HepG2 (cell line): ENCODE data around the gene DHX57. TPM values are rescaled to one million over a fixed set of nuclear protein-coding genes. Genes with fewer than 3 reads are reported as not detected.

Source experiments
- ATAC-seq: fragments of 200-7000 bp; cut with Tn5 transposase; 3 replicates; pipeline ENCODE4 v1.9.1; 2020; ENCODE audit warnings: mild to moderate bottlenecking, moderate library complexity
- BruUV-seq: library from RNA; stranded (reverse); fragments of 400-500 nt; replicated peaks from 2 replicates; lab custom pipeline; 2021; lab: Mats Ljungman, UMichigan
- CTCF ChIA-PET: fragments of 300-600 bp; formaldehyde crosslinking; extraction: SDS; loops from one replicate; lab custom pipeline; 2021; ENCODE audit warnings: low total read pairs, inconsistent platforms, low intra/inter-chr PET ratio; lab: Yijun Ruan, JAX
- POLR2A ChIA-PET: fragments of 350-600 bp; sonication (Branson Sonifier 250); formaldehyde crosslinking; loops from one replicate; lab custom pipeline; 2020; ENCODE audit warnings: antibody characterized with exemption, inconsistent platforms; lab: Yijun Ruan, JAX
- DNase-seq: peaks from one replicate; pipeline ENCODE4 v3.0.0-alpha.2; 2015; ENCODE audit warnings: low spot score
- FAIRE-seq: peaks from 3 replicates; lab custom pipeline; 2011; peaks lifted over from hg19 to GRCh38; lab: Jason Lieb, UNC
- H2AFZ ChIP-seq: one replicate; pipeline ENCODE4 v1.6.1; 2011; ENCODE audit warnings: low read length, inconsistent platforms
- H3K27ac ChIP-seq: fragments of 300-600 bp; 3 replicates; pipeline ENCODE4 v1.8.0; 2011; ENCODE audit warnings: mixed run types, mild to moderate bottlenecking, mixed read lengths, low read length, inconsistent platforms; ENCODE audit not compliant: insufficient read depth; ENCODE audit errors: extremely low read length
- H3K27me3 ChIP-seq, 2 experiments: fragments of 200-600 bp in 1 of 2; 2 replicates in 1 of 2; 3 replicates in 1 of 2; pipeline versions ENCODE4 v1.6.0 to v1.8.0; 2011; ENCODE audit warnings: low read length in 2 of 2, mild to moderate bottlenecking in 2 of 2, moderate library complexity in 2 of 2, inconsistent platforms in 1 of 2; ENCODE audit not compliant: insufficient read depth in 2 of 2, control insufficient read depth in 1 of 2
- H3K36me3 ChIP-seq, 2 experiments: fragments of 200-600 bp in 1 of 2; replicated peaks in 1 of 2; 2 replicates in 1 of 2; 3 replicates in 1 of 2; pipeline versions ENCODE4 v1.5.1 to v1.8.0; 2011; ENCODE audit warnings: low read length in 2 of 2, inconsistent platforms in 1 of 2; ENCODE audit not compliant: insufficient read depth in 2 of 2, control insufficient read depth in 1 of 2
- H3K4me1 ChIP-seq: 2 replicates; pipeline ENCODE4 v1.5.1; 2012; ENCODE audit warnings: low read length, inconsistent platforms; ENCODE audit not compliant: insufficient read depth
- H3K4me2 ChIP-seq: 2 replicates; pipeline ENCODE4 v1.6.0; 2011; ENCODE audit warnings: low read depth, low read length, inconsistent platforms
- H3K4me3 ChIP-seq, 3 experiments: fragments of 200-600 bp in 1 of 3; sonication (generic), shearing (Covaris generic) in 1 of 3; replicated peaks in 1 of 3; 2 replicates each; pipeline ENCODE4 v1.5.1; 2011 to 2016; ENCODE audit warnings: low read length in 3 of 3, inconsistent platforms in 2 of 3, low read depth in 2 of 3, mild to moderate bottlenecking in 2 of 3, control low read depth in 1 of 3, mixed read lengths in 1 of 3; ENCODE audit not compliant: insufficient read depth in 1 of 3
- H3K79me2 ChIP-seq: one replicate; pipeline ENCODE4 v1.6.1; 2011; ENCODE audit warnings: low read length, inconsistent platforms; ENCODE audit not compliant: insufficient read depth
- H3K9ac ChIP-seq: 2 replicates; pipeline ENCODE4 v1.6.0; 2011; ENCODE audit warnings: mild to moderate bottlenecking, low read depth, low read length, inconsistent platforms; ENCODE audit not compliant: insufficient read depth
- H3K9me3 ChIP-seq: 2 replicates; pipeline ENCODE4 v1.5.1; 2012; ENCODE audit warnings: mild to moderate bottlenecking, low read length
- H4K20me1 ChIP-seq: 2 replicates; pipeline ENCODE4 v1.6.0; 2011; ENCODE audit warnings: inconsistent platforms, mild to moderate bottlenecking, low read length, moderate library complexity; ENCODE audit not compliant: insufficient read depth
- FOXC1 ChIP-seq: sonication (generic); formaldehyde crosslinking; IDR thresholded peaks from 2 replicates; pipeline ENCODE4 v1.8.0; 2022; ENCODE audit warnings: mild to moderate bottlenecking, missing genetic modification reagents, borderline replicate concordance
- FOXP1 ChIP-seq, 2 experiments: fragments of 450-650 bp in 1 of 2; IDR thresholded peaks; 2 replicates each; pipeline ENCODE4 v1.6.1; 2017 to 2018; ENCODE audit warnings: antibody characterized with exemption in 1 of 2
- GATAD1 ChIP-seq: IDR thresholded peaks from 2 replicates; pipeline ENCODE4 v1.6.1; 2016; ENCODE audit warnings: missing genetic modification reagents, missing compliant biosample characterization
- PHF21A ChIP-seq: sonication (generic); formaldehyde crosslinking; IDR thresholded peaks from 2 replicates; pipeline ENCODE4 v1.5.0; 2020; ENCODE audit warnings: mild to moderate bottlenecking, missing genetic modification reagents
- SSRP1 ChIP-seq: IDR thresholded peaks from 2 replicates; pipeline ENCODE4 v1.6.1; 2016; ENCODE audit warnings: control low read depth
- YEATS2 ChIP-seq: sonication (generic); formaldehyde crosslinking; IDR thresholded peaks from 2 replicates; pipeline ENCODE4 v1.4.0; 2020; ENCODE audit warnings: missing genetic modification reagents, borderline replicate concordance
- ZMYM4 ChIP-seq: sonication (generic); formaldehyde crosslinking; IDR thresholded peaks from 2 replicates; pipeline ENCODE4 v1.8.1; 2023; ENCODE audit warnings: mild to moderate bottlenecking, missing genetic modification reagents
- ZNF546 ChIP-seq: sonication (generic); formaldehyde crosslinking; conservative IDR thresholded peaks from 2 replicates; pipeline ENCODE4 v1.8.1; 2023; ENCODE audit warnings: mild to moderate bottlenecking, missing genetic modification reagents
- ZNF567 ChIP-seq: sonication (generic); formaldehyde crosslinking; IDR thresholded peaks from 2 replicates; pipeline ENCODE4 v1.8.1; 2023; ENCODE audit warnings: mild to moderate bottlenecking, missing genetic modification reagents, borderline replicate concordance
- ZNF619 ChIP-seq: sonication (generic); formaldehyde crosslinking; IDR thresholded peaks from 2 replicates; pipeline ENCODE4 v1.4.0; 2020; ENCODE audit warnings: mild to moderate bottlenecking, missing genetic modification reagents
- ZNF749 ChIP-seq: sonication (generic); formaldehyde crosslinking; IDR thresholded peaks from 2 replicates; pipeline ENCODE4 v1.8.0; 2022; ENCODE audit warnings: mild to moderate bottlenecking, missing genetic modification reagents, moderate library complexity, borderline replicate concordance
- ZNF780A ChIP-seq: sonication (generic); formaldehyde crosslinking; IDR thresholded peaks from 2 replicates; pipeline ENCODE4 v1.8.0; 2022; ENCODE audit warnings: mild to moderate bottlenecking, missing genetic modification reagents, moderate library complexity
- WGBS: methylation state at CpG from one replicate; pipeline ENCODE4 v1.1.6; 2017; ENCODE audit warnings: low lambda C conversion rate; 5-methylcytosine and 5-hydroxymethylcytosine counted together
- in situ Hi-C: cut with HindIII; loops from 2 replicates; pipeline ENCODE4 v1.10.0; 2017; ENCODE audit warnings: low pct_unique_long_range_greater_than_20kb; ENCODE audit not compliant: extremely low pct_ligation_motif_present
- intact Hi-C: fragments of 100-400 bp; cut with micrococcal nuclease; formaldehyde crosslinking; loops from one replicate; pipeline ENCODE4 v1.10.0; 2022; ENCODE audit not compliant: unreplicated experiment
- polyA plus RNA-seq, 8 experiments: library from polyadenylated mRNA; depleted of rRNA in 3 of 8; stranded (reverse) in 7 of 8; unstranded in 1 of 8; fragments of >200 nt; fragmentation: Illumina TruSeq in 4 of 8; extraction: Trizol in 4 of 8; gene quantifications; 2 replicates each; pipeline versions ENCODE4 v1.2.1 to v1.2.3, GENCODE V29; 2011 to 2016; ENCODE audit warnings: low read depth in 4 of 8, missing spikeins in 1 of 8, mixed read lengths in 1 of 8; ENCODE audit not compliant: insufficient read depth in 1 of 8
- total RNA-seq, 5 experiments: library from RNA; depleted of rRNA; stranded (reverse); fragments of >200 nt; fragmentation: Illumina TruSeq; extraction: Trizol; gene quantifications; 2 replicates each; pipeline ENCODE4 v1.2.3, GENCODE V29; 2016; ENCODE audit warnings: low read depth in 1 of 5
- TF ChIP-seq, protein P1 (sequence below): sonication (generic); formaldehyde crosslinking; IDR thresholded peaks from 2 replicates; pipeline ENCODE4 v1.4.0; 2020; ENCODE audit warnings: missing genetic modification reagents
- TF ChIP-seq, protein P2 (sequence below): sonication (generic); formaldehyde crosslinking; IDR thresholded peaks from 2 replicates; pipeline ENCODE4 v1.4.0; 2020; ENCODE audit warnings: mild to moderate bottlenecking, missing genetic modification reagents
- TF ChIP-seq, protein P3 (sequence below): sonication (generic); formaldehyde crosslinking; IDR thresholded peaks from 2 replicates; pipeline ENCODE4 v1.5.0; 2020; ENCODE audit warnings: mild to moderate bottlenecking, missing genetic modification reagents
- TF ChIP-seq, protein P4 (sequence below), 2 experiments: fragments of 450-650 bp in 1 of 2; sonication (generic) in 1 of 2; formaldehyde crosslinking; IDR thresholded peaks; 2 replicates each; pipeline versions ENCODE4 v1.5.0 to v1.8.0; 2020 to 2022; ENCODE audit warnings: mild to moderate bottlenecking in 1 of 2, missing genetic modification reagents in 1 of 2

DHX57 gene
- total and polyA plus RNA-seq, 2 of the 13 experiments (the other 11 are each of a cell fraction or from before 2014, with no cell fraction given), result 9.2 to 24.2 TPM

DNA sequence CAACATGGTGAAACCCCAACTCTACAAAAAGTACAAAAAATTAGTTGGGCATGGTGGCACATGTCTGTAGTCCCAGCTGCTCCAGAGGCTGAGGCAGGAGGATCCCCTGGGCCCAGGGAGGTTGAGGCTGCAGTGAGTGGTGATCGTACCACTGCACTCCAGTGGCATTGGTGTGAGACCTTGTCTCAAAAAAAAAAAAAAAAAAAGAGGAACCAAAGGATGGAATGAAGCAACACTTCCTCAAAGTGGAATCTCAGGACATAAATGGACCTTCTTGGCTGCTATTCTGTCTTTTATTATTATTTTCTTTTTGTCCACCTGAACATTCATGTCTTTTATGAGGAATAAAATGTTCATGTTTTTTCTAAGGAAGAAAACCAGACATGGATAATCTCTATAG, 84.0 kb downstream of the DHX57 start:
- Histone ChIP-seq H4K20me1 (no peaks in the 10 kb centered on the region), H3K27me3 (no peaks in the 10 kb centered on the region), H3K9me3 (no peaks in the 10 kb centered on the region), H3K79me2 (no peaks in the 10 kb centered on the region), H3K4me3 (no peak overlapping the region), H3K4me2 (no peak overlapping the region), H3K9ac (no peak overlapping the region), H3K36me3 (no peaks in the 10 kb centered on the region), H3K27ac (no peak overlapping the region), H2AFZ (no peak overlapping the region), H3K4me1 (peaks cover 40% of the 10 kb centered on the region)
- 42% methylated on average over 1 of the region's 1 CpG for WGBS
- FAIRE-seq, result no peak
- no peak for TF ChIP-seq PHF21A (CRISPR knock-in tag)
- TF ChIP-seq ZNF780A, result no peak
- TF ChIP-seq, protein P1, sequence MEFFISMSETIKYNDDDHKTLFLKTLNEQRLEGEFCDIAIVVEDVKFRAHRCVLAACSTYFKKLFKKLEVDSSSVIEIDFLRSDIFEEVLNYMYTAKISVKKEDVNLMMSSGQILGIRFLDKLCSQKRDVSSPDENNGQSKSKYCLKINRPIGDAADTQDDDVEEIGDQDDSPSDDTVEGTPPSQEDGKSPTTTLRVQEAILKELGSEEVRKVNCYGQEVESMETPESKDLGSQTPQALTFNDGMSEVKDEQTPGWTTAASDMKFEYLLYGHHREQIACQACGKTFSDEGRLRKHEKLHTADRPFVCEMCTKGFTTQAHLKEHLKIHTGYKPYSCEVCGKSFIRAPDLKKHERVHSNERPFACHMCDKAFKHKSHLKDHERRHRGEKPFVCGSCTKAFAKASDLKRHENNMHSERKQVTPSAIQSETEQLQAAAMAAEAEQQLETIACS, result no peak
- TF ChIP-seq ZNF567 (CRISPR knock-in tag), result no peak
- TF ChIP-seq, protein P2, sequence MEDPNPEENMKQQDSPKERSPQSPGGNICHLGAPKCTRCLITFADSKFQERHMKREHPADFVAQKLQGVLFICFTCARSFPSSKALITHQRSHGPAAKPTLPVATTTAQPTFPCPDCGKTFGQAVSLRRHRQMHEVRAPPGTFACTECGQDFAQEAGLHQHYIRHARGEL (CRISPR knock-in tag), result no peak
- TF ChIP-seq ZNF749 (CRISPR knock-in tag), result no peak
- TF ChIP-seq, protein P3, sequence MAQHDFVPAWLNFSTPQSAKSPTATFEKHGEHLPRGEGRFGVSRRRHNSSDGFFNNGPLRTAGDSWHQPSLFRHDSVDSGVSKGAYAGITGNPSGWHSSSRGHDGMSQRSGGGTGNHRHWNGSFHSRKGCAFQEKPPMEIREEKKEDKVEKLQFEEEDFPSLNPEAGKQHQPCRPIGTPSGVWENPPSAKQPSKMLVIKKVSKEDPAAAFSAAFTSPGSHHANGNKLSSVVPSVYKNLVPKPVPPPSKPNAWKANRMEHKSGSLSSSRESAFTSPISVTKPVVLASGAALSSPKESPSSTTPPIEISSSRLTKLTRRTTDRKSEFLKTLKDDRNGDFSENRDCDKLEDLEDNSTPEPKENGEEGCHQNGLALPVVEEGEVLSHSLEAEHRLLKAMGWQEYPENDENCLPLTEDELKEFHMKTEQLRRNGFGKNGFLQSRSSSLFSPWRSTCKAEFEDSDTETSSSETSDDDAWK (CRISPR knock-in tag), result no peak
- TF ChIP-seq, protein P4, sequence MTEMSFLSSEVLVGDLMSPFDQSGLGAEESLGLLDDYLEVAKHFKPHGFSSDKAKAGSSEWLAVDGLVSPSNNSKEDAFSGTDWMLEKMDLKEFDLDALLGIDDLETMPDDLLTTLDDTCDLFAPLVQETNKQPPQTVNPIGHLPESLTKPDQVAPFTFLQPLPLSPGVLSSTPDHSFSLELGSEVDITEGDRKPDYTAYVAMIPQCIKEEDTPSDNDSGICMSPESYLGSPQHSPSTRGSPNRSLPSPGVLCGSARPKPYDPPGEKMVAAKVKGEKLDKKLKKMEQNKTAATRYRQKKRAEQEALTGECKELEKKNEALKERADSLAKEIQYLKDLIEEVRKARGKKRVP (CRISPR knock-in tag; IDR thresholded peaks at IDR 0.05), result no peak
- TF ChIP-seq GATAD1 (CRISPR knock-in tag), result no peak
- TF ChIP-seq YEATS2 (CRISPR knock-in tag), result no peak
- TF ChIP-seq FOXP1 (IDR thresholded peaks at IDR 0.05), result no peak
- TF ChIP-seq FOXP1 (CRISPR knock-in tag; IDR thresholded peaks at IDR 0.05), result no peak
- TF ChIP-seq ZMYM4 (CRISPR knock-in tag), result no peak
- TF ChIP-seq ZNF619 (CRISPR knock-in tag), result no peak
- no peak for TF ChIP-seq SSRP1 (CRISPR knock-in tag)
- no peak for TF ChIP-seq FOXC1 (CRISPR knock-in tag)
- TF ChIP-seq ZNF546 (CRISPR knock-in tag), result no peak
- CTCF ChIA-PET, result no interaction called here
- POLR2A ChIA-PET, result no interaction called here
- intact Hi-C loops, result no loop called here
- no peak for DNase-seq
- ATAC-seq, result no peak
- in situ Hi-C loops, result no loop called here
- BruUV-seq, result no TSS peak
